Measurements from ENCODE around the gene EFNA1. TPM values are rescaled to one million over a fixed set of nuclear protein-coding genes. Genes with fewer than 3 reads are reported as not detected.

The EFNA1 gene
- total and polyA plus RNA-seq, 4 donors: 58.6 to 236 (median 179) TPM

GRCh38 chr1:155110381-155110780 lies 17.3 kb upstream of the EFNA1 start (continued):
- no peak for TF ChIP-seq ZBTB33 (IDR thresholded peaks at IDR 0.05)

GRCh38 chr1:155110826-155111225 lies 16.9 kb upstream of the EFNA1 start:
- no peak for DNase-seq (ENCODE audit: low spot score)
- TF ChIP-seq TAF1 (conservative IDR thresholded peaks at IDR 0.05) (no peak), YY1 (IDR thresholded peaks at IDR 0.05) (no peak), SP1 (IDR thresholded peaks at IDR 0.05) (no peak), HNF4A (conservative IDR thresholded peaks at IDR 0.05) (no peak), ZBTB33 (IDR thresholded peaks at IDR 0.05) (no peak), RAD21 (IDR thresholded peaks at IDR 0.05) (no peak), HNF4G (IDR thresholded peaks at IDR 0.05) (no peak), NR2F2 (IDR thresholded peaks at IDR 0.05) (no peak)

DNA sequence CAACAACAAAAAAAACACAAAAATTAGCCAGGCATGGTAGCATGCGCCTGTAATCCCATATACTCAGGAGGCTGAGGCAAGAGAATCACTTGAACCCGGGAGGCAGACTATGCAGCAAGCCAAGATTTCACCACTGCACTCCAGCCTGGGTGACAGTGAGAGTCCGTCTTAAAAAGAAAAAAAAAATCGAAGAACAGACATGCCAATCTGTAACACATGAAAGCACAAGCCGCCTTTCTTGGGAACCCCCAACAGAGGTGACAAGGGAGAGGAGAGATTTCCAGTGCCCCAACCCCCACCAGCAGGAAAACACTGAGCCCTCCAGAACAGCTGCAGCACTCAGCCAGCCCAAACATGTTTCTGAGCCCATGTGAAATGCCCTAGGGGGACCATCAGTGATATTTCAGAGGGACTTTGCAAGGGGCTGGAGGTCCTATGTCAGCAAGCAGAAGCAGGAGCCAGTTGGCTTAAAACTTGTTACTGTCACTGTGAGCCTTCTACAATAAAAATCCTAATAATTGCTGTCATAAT lies 14.2 kb upstream of the EFNA1 start:
- no peaks in the 10 kb centered on the region for H3K36me3 ChIP-seq (ENCODE audit: control insufficient read depth in 4 of 4, insufficient read depth in 3 of 4, low read depth in 1 of 4, low read length in 3 of 4)
- H3K4me1 ChIP-seq (ENCODE audit: control insufficient read depth in 4 of 4, insufficient read depth in 4 of 4, low read length in 3 of 4): peaks cover 0 to under 1% (median 0%) of the 10 kb centered on the region in 4 donors
- no peaks in the 10 kb centered on the region for H3K9me3 ChIP-seq (ENCODE audit: control insufficient read depth in 4 of 4, low read length in 3 of 4)
- TF ChIP-seq GABPA (IDR thresholded peaks at IDR 0.05 in 1 of 2, conservative IDR thresholded peaks at IDR 0.05 in 1 of 2) (no peak), RAD21 (IDR thresholded peaks at IDR 0.05) (no peak), HNF4A (conservative IDR thresholded peaks at IDR 0.05) (no peak), YY1 (IDR thresholded peaks at IDR 0.05) (no peak), EGR1 (IDR thresholded peaks at IDR 0.05; ENCODE audit: low read depth in 2 of 2) (no peak), RXRA (IDR thresholded peaks at IDR 0.05) (no peak), REST (IDR thresholded peaks at IDR 0.05) (no peak)
- TF ChIP-seq, protein P1, sequence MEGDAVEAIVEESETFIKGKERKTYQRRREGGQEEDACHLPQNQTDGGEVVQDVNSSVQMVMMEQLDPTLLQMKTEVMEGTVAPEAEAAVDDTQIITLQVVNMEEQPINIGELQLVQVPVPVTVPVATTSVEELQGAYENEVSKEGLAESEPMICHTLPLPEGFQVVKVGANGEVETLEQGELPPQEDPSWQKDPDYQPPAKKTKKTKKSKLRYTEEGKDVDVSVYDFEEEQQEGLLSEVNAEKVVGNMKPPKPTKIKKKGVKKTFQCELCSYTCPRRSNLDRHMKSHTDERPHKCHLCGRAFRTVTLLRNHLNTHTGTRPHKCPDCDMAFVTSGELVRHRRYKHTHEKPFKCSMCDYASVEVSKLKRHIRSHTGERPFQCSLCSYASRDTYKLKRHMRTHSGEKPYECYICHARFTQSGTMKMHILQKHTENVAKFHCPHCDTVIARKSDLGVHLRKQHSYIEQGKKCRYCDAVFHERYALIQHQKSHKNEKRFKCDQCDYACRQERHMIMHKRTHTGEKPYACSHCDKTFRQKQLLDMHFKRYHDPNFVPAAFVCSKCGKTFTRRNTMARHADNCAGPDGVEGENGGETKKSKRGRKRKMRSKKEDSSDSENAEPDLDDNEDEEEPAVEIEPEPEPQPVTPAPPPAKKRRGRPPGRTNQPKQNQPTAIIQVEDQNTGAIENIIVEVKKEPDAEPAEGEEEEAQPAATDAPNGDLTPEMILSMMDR (IDR thresholded peaks at IDR 0.05; ENCODE audit: low read depth, low read length, missing input control): no peak
- DNase-seq (ENCODE audit: low spot score): no peak
- H3K4me3 ChIP-seq (ENCODE audit: low read depth in 1 of 3, low read length in 3 of 3): no peak overlapping the region
- H3K27ac ChIP-seq (ENCODE audit: low read depth in 1 of 2, low read length in 2 of 2): no peak overlapping the region
- H3K27me3 ChIP-seq (ENCODE audit: control insufficient read depth in 4 of 4, insufficient read depth in 4 of 4, low read length in 3 of 4): no peaks in the 10 kb centered on the region
- no peak overlapping the region for H3K9ac ChIP-seq (ENCODE audit: low read depth in 1 of 2, low read length in 2 of 2)
- WGBS: 90% methylated on average over 5 of the region's 5 CpGs

More at GRCh38 chr1:155110826-155111225, 16.9 kb upstream of the EFNA1 start:
- Histone ChIP-seq H3K4me1 (ENCODE audit: control insufficient read depth in 4 of 4, insufficient read depth in 4 of 4, low read length in 3 of 4) (peaks cover 0 to 17% (median 5%) of the 10 kb centered on the region in 4 donors), H3K27me3 (ENCODE audit: control insufficient read depth in 4 of 4, insufficient read depth in 4 of 4, low read length in 3 of 4) (no peaks in the 10 kb centered on the region), H3K9me3 (ENCODE audit: control insufficient read depth in 4 of 4, low read length in 3 of 4) (no peaks in the 10 kb centered on the region), H3K9ac (ENCODE audit: low read depth in 1 of 2, low read length in 2 of 2) (no peak overlapping the region), H3K27ac (ENCODE audit: low read depth in 1 of 2, low read length in 2 of 2) (no peak overlapping the region), H3K36me3 (ENCODE audit: control insufficient read depth in 4 of 4, insufficient read depth in 3 of 4, low read depth in 1 of 4, low read length in 3 of 4) (no peaks in the 10 kb centered on the region), H3K4me3 (ENCODE audit: low read depth in 1 of 3, low read length in 3 of 3) (no peak overlapping the region)
- 81% methylated on average over 8 of the region's 8 CpGs for WGBS

Measured in liver (tissue), 9 donors.